Measurements from ENCODE around the gene ANKRD11.
"Not testable (repeated sequence)": the region's sequence is repeated elsewhere in the genome, so short reads cannot be mapped to it uniquely, and the experiment has no call there.

Gene ANKRD11

DNA sequence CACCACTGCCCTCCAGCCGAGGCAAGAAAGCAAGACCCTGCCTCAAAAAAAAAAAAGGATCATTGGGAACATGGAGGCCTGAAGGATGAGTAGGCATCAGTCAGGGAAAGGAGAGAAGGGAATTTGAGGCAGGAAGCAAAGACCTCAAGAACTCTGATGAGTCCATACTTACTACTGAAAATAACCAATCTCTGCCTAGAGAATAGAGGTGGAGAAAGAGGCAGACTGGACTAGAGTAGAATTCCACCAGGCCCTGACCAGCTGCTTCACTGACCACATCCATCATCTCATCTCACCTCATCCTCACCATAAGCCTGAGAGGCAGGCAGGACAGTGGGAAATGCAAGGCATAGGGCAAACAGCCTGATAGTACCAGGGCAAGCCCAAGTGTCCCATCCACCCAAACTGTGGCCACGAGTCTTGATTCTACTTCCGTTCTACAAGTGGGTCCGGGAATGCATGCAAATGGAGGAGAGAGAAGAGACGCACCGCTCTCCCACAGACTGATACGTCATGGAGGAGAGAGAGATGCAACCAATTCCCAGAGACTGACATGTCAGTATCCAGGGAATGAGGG, 17.1 kb downstream of the ANKRD11 start:
- no peak for FAIRE-seq
- TF ChIP-seq, protein P1, sequence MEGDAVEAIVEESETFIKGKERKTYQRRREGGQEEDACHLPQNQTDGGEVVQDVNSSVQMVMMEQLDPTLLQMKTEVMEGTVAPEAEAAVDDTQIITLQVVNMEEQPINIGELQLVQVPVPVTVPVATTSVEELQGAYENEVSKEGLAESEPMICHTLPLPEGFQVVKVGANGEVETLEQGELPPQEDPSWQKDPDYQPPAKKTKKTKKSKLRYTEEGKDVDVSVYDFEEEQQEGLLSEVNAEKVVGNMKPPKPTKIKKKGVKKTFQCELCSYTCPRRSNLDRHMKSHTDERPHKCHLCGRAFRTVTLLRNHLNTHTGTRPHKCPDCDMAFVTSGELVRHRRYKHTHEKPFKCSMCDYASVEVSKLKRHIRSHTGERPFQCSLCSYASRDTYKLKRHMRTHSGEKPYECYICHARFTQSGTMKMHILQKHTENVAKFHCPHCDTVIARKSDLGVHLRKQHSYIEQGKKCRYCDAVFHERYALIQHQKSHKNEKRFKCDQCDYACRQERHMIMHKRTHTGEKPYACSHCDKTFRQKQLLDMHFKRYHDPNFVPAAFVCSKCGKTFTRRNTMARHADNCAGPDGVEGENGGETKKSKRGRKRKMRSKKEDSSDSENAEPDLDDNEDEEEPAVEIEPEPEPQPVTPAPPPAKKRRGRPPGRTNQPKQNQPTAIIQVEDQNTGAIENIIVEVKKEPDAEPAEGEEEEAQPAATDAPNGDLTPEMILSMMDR (IDR thresholded peaks at IDR 0.05; ENCODE audit: insufficient read depth, missing control alignments) = no peak
- no peak for DNase-seq (ENCODE audit: insufficient read length, low spot score)

DNA sequence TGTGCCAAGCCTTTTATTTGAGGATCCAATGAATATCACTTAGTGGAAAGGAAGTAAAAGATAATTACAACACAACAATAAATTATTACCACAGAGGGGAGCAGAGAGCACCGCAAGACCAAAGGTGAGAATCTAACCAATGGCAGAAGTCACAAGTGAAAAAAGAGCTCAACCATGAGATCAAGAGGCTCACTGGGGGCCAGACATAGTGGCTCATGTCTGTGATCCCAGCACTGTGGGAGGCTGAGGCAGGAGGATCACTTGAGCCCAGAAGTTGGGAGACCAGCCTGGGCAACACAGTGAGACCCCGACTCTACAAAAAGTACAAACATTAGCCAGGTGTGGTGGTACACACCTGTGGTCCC, 17.7 kb downstream of the ANKRD11 start:
- no peak for DNase-seq (ENCODE audit: insufficient read length, low spot score)
- FAIRE-seq = no peak
- TF ChIP-seq, protein P1 (IDR thresholded peaks at IDR 0.05; ENCODE audit: insufficient read depth, missing control alignments) = no peak

DNA sequence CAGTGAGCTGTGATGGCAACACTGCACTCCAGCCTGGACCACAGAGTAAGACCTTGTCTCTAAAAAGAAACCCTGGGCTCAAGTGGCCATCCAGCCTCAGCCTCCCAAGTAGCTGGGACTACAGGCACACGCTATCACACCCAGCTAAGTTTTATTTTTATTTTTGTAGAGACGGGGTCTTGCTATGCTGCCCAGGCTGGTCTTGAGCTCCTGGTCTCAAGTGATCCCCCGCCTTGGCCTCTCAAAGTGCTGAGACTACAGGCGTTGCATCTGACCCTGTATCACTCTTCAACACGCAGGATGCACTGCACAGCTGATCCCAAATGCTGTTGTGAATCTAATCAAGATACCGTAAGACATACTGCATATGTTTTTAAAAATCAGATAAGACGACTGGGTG, 23.0 kb downstream of the ANKRD11 start:
- no peak for FAIRE-seq
- TF ChIP-seq, protein P1 (IDR thresholded peaks at IDR 0.05; ENCODE audit: insufficient read depth, missing control alignments) = no peak
- no peak for DNase-seq (ENCODE audit: insufficient read length, low spot score)

DNA sequence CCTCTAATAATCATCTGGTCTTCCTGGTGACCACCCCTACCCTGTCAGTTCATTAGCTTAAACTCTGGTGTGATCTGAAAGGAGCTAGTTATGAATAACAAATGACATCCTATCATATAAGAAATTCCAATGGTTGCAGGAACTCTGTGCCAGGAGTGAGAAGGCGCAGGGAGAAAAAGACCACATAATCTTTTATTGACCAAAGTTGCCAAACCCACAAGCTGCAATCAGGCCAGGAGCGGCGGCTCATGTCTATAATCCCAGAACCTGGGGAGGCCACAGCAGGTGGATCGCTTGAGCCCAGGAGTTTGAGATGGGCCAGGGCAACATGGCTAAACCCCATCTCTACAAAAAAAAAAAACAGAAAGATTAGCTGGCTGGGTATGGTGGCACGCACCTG, 23.4 kb downstream of the ANKRD11 start:
- TF ChIP-seq, protein P1 (IDR thresholded peaks at IDR 0.05; ENCODE audit: insufficient read depth, missing control alignments) = no peak
- no peak for FAIRE-seq
- no peak for DNase-seq (ENCODE audit: insufficient read length, low spot score)

DNA sequence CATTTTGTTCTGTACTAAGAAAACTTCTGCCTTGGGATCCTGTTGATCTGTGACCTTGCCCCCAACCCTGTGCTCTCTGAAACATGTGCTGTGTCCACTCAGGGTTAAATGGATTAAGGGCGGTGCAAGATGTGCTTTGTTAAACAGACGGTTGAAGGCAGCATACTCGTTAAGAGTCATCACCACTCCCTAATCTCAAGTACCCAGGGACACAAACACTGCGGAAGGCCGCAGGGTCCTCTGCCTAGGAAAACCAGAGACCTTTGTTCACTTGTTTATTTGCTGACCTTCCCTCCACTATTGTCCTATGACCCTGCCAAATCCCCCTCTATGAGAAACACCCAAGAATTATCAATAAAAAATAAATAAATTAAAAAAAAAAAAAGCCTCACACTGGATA, 27.0 kb downstream of the ANKRD11 start:
- not testable (repeated sequence) for DNase-seq (ENCODE audit: insufficient read length, low spot score); FAIRE-seq

DNA sequence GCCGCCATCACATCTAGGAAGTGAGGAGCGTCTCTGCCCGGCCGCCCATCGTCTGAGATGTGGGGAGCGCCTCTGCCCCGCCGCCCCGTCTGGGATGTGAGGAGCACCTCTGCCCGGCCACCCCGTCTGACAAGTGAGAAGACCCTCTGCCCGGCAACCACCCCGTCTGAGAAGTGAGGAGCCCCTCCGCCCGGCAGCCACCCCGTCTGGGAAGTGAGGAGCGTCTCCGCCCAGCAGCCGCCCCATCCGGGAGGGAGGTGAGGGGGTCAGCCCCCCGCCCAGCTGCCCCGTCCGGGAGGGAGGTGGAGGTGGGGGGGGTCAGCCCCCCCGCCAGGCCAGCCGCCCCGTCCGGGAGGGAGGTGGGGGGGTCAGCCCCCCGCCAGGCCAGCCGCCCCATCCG, 27.7 kb downstream of the ANKRD11 start:
- not testable (repeated sequence) for FAIRE-seq; DNase-seq (ENCODE audit: insufficient read length, low spot score)

DNA sequence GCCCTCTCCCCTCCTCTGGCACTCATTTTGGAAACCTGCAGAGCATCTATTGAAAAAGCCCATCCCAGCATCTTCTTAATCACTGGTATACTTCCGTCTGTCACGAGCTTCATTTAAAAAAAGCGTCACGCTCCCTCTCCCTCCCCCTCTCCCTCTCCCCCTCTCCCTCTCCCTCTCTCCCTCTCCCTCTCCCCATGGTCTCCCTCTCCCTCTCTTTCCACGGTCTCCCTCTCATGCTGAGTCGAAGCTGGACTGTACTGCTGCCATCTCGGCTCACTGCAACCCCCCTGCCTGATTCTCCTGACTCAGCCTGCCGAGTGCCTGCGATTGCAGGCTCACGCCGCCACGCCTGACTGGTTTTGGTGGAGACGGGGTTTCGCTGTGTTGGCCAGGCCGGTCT, 28.5 kb downstream of the ANKRD11 start:
- not testable (repeated sequence) for FAIRE-seq; DNase-seq (ENCODE audit: insufficient read length, low spot score)

DNA sequence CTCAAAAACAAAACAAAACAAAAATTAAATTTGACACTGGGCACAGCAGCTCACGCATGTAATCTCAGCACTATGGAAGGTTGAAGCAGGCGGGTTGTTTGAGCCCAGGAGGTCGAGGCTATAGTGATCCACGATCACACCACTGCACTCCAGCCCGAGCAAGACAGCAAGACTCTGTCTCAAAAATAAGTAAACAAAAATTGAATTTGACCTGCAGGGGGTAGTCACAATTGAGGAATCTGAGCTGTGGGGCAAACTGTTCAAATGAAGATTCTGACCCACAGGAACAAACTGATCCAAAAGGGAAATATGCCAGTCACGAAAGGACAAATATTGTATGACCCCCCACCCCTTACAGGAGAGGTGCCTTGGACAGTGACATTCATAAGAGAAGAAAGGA, 29.8 kb downstream of the ANKRD11 start:
- DNase-seq (ENCODE audit: insufficient read length, low spot score) (no peak), FAIRE-seq (no peak)
- TF ChIP-seq, protein P1 (IDR thresholded peaks at IDR 0.05; ENCODE audit: insufficient read depth, missing control alignments) = no peak

DNA sequence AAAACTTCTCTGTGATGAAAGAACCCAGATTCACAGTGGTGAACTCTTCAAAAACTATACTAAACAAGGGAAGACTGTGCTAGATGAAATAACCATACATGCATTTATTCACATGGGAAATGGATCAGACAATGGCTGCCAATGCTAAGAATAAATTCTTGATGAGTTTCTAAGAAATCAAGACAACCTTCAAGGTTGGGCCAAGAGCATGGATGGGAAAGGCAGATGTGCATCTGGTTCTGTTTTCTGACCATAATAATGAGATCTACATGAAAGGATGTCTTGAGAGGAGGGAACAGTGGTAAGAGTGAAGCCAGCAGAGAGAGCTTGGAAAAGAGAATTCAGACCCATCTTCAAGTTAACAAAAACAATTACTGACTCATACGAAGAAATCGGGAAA, 31.4 kb downstream of the ANKRD11 start:
- DNase-seq (ENCODE audit: insufficient read length, low spot score) (no peak), FAIRE-seq (no peak)
- TF ChIP-seq, protein P1 (IDR thresholded peaks at IDR 0.05; ENCODE audit: insufficient read depth, missing control alignments) = no peak

Measured in D721Med (cell line).